HG03039 (cell line): ENCODE results near the gene KCNJ15.

Source experiments
- ATAC-seq: cut with Tn5 transposase; IDR thresholded peaks from one replicate; pipeline ENCODE4 v1.9.1; 2021; ENCODE audit warnings: mild to moderate bottlenecking, moderate library complexity; ENCODE audit not compliant: unreplicated experiment

The KCNJ15 gene

DNA sequence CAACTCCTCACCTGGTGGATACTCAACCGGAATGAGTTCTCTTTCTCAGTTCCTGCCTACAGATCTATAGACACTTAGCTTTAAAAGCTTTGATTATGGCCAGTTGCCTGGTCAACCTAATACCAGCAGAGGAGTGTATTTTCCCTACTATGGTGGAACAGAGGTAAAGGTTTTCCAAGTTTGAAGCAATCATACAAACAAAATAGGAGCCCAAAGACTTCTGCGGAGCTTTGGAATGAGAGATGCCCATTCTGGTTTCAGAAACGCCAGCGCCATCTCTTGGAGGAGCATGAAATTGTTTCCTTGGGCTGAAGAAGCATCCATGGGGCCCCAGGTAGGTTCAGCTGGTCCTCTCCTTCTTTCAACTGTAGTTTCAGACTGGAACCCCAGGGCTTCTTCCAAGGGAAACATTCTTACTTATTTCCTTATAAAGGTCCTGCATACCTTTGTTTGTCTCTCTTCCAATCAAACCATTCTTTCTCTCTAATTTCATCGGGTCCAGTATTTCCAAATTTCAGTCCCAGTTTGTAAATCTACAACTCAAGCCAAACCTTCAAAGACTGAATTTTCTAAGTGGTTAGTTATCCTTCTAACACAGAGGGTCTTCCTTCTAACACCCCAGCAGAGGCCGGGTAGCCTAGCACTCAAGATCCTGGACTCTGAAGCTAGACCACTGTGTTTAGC lies 95.9 kb downstream of the KCNJ15 start:
- ATAC-seq, result no peak

DNA sequence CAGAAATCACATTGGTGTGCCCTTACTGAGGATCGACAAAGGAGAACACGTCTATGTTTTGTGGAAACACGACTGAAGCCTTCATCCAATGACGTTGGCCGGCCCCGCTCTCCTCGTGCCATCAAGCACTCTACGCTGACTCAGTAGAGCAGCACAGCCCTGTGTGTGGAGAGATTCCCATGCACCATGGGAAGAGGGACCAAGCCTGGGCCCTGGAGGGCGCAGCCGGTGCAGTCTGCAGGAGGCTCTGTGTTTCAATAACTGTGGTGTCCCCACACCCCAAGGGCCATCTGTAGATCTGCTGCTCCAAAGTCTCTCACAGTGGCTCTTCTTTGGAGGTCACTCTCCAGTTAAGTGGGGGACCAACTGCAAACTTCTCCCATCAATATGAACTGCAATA lies 97.4 kb downstream of the KCNJ15 start:
- ATAC-seq, result no peak

DNA sequence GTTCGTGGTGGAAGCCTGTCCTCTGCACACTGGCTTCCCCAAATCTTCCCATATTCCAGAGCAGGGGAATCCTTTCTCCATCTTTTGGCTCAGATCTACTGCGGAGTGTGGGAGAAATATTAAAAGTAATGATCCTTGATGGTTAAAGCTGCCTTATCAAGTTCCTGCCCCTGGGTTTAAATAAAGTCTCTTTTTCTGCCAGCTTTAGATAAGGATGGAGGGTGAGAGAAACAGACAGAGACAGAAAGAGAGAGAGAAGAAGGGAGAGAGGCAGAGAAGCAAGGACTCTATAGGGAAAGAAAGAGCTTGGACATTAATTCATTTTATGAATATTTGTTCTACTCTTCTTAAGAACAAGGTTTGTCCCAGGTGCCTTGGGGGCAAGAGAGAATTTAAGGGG lies 98.0 kb downstream of the KCNJ15 start:
- no peak for ATAC-seq

DNA sequence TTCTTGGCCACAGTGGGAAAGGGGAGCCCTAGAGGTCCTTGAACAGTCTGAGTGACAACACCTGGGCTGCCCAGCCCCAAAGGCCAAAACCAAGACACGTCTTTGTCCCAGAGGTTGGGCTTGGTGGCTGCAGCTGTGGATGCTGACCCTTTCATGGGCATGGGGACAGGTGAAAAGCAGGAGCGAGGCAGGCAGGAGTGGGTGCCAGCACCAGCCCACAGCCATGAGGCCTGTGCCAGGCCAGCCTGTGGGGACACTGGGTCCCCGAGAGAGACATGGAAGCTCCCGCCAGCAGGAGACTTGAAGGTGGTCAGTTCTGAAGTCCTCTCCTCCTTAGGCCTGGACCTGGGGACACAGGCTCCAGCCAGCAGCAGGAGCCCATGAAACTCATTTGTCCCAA lies 98.6 kb downstream of the KCNJ15 start:
- ATAC-seq, result no peak

DNA sequence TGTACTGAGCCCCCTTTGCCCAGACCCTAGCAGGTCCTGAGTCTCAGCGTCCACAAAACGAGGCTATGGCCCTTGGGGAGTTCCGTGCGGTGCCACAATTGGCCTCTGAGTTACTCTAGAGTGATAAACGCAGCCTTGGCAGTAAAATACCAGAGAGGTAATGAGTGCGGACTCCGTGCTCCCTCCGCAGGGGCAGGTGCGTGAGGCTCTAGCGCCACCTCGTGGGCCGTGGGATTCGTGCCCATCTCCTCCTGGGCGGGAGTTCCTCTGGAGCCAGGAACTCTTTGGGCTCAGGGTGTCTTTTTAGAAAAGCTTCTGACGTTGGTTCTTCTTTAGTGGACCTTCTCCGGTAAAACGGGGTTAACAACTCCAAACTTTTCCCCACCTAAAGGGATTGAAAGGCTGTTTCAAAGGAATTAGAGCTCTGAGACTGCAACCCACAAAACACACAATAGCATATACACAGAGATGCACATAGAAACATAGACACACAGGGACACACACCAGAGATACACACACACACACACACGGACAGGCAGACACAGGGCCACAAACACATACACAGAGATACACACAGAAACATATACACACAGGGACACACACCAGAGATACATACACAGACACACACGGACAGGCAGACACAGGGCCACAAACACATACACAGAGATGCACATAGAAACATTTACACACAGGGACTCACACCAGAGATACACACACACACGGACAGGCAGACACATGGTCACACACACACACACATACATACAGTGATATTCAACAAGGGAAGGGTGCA lies 99.4 kb downstream of the KCNJ15 start:
- no peak for ATAC-seq
